Skin of body (tissue), 2 donors: ENCODE results near the gene ZNF600. TPM values are rescaled to one million over a fixed set of nuclear protein-coding genes. Genes with fewer than 3 reads are reported as not detected.
"Not testable (repeated sequence)": the region's sequence is repeated elsewhere in the genome, so short reads cannot be mapped to it uniquely, and the experiment has no call there.

Experiments
- DNase-seq: peaks from one replicate; lab custom pipeline; 2025; lab: John Stamatoyannopoulos, UW
- total RNA-seq: library from RNA; depleted of rRNA; stranded (reverse); fragments of >200 nt; gene quantifications from one replicate; pipeline ENCODE4 v1.2.3, GENCODE V29; 2014

The ZNF600 gene
- 3.6 TPM for total RNA-seq

DNA sequence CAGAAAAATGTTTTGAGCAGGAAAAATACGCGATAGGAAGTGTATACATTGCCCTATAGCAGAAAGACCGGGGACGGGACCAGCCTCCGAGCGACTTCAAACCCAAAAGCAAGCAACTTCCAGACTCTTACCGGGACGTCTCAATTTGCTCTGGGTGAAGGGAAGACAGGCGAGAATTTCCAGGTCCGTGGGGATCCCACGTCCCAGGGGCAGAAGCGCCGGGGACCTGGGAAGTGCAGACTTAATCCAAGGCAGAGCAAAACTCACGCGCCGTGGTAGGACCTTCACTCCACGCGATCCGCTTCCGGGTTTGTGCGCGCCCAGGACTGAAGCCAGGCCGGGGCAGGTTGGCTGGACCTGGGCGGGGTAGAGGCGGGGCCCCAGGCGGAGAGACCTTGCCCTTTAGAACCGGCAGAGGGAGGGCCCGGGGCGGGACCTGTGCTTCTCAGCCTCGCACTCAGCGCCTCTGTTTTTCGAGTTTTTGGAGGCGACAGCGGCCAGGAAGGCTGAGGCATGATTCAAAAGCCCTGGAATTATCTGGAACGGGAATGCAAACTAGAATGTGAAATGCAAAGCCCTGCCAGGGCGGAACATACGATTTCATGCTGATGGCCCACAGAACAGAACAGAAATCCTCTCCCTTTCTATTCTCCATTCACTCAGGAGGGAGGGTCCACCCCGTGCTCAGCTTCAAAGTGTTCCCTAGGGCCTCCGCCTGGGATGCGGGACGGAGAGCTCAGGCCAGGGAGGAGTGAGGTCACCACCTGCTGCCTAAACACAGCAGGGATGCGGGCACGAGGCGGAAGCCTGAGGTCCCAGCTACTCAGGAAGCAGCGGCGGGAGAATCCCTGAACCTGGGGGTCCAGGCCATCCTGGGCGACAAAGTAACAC is at the start of gene ZNF600:
ZNF600 (minus strand) TSS at position 328 of the 891 bp plus-strand sequence. CDS start 7,903 bp downstream, outside the sequence.
- DNase-seq = peak; percentile 5

DNA sequence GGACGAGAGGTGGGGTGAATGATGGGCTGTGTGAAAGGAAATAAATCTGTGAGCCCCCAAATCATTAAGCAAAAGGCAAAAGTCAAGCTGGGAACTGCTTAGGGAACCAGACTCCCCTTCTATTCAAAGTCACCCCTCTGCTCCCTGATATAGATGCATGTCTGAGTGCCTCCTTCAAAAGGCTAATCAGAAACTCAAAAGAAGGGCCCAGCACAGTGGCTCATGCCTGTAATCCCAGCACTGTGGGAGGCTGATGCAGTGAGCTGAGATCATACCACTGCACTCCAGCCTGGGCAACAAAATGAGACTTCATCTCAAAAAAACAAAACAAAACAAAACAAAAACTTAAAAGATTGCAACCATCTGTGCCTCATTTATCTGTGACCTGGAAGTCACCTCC is 47.7 kb upstream of the ZNF600 start:
- DNase-seq = not testable (repeated sequence)

- not testable (repeated sequence) for DNase-seq
Observed at GRCh38 chr19:52833541-52833940, 47.0 kb upstream of the ZNF600 start.

DNA sequence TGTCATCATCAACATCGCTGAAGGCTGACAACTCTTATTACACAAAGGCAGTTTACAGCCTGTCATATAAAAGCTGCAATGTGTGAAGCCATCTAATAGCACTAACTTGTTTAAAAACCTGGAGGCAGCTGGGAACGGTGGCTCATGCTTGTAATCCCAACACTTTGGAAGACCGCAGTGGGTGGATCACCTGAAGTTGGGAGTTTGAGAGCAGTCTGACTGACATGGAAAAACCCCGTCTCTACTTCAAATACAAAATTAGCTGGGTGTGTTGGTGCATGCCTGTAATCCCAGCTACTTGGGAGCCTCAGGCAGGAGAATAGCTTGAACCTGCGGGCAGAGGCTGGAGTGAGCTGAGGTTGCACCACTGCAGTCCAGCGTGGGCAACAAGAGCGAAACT is 43.3 kb upstream of the ZNF600 start:
- DNase-seq = not testable (repeated sequence)

DNA sequence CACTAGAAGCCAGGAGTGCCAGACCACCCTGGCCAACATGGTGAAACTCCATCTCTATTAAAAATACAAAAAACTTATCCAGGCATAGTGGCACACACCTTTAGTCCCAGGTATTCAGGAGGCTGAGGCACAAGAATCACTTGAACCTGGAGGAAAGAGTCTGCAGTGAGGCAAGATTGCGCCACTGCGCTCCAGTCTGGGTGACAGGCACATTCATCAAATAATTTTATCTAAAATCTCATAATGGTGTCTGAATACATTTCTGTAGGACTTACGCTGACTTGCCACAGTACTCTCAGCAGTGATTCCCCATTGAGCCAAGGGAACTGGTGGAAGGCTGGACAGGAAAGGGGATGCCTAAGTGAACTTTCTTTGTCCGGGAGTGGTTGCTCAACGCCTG is 39.2 kb upstream of the ZNF600 start:
- no peak for DNase-seq

DNA sequence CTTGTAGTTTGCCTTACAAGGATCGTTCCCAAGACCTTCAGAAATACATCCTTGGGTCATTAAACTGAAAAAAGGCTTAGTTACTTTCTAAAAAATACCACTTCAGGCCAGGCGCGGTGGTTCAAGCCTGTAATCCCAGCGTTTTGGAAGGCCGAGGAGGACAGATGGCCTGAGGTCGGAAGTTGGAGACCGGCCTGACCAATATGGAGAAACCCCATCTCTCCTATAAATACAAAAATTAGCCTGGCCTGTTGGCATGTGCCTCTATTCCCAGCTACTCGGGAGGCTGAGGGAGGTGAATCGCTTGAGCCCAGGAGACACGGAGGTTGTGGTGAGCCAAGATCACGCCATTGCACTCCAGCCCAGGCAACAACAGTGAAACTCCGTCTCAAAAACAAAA is 37.1 kb upstream of the ZNF600 start:
- DNase-seq = no peak

DNA sequence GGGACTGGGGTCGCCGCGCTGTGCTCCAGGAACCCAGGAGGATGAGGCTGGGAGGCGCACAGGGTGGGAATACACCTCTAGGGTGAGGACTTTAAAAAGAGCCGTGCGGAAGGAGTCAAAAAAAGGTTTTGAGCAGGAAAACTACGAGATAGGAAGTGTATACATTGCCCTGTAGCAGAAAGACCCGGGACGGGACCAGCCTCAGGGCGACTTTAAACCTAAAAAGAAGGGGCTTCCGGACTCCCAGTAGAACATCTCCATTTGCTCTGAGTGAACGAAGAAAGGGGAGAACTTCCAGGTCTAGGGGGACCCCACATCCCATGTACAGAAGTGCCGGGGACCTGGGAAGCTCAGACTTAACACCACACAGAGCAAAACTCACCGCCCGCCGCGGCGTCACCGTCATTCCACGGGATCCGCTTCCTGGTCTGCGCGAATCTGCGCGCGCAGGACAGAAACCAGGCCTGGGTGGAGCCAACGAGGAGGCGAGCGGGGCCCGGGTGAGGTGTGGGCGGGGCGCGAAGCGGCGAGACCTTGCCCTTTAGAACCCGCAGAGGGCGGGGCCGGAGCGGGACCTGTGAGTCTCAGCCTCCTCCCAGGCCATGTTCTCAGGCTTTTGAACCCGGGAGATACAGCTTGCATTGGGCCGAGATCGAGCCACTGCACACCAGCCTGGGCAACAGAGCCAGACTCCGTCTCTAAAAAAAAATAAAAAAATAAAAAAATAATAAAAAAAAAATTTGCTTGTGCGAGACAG is 34.8 kb upstream of the ZNF600 start, which contains the start of gene ZNF28:
ZNF28 (minus strand) TSS at position 430 of the 757 bp plus-strand sequence. CDS start 3,675 bp downstream, outside the sequence.
- DNase-seq = peak; percentile 22

DNA sequence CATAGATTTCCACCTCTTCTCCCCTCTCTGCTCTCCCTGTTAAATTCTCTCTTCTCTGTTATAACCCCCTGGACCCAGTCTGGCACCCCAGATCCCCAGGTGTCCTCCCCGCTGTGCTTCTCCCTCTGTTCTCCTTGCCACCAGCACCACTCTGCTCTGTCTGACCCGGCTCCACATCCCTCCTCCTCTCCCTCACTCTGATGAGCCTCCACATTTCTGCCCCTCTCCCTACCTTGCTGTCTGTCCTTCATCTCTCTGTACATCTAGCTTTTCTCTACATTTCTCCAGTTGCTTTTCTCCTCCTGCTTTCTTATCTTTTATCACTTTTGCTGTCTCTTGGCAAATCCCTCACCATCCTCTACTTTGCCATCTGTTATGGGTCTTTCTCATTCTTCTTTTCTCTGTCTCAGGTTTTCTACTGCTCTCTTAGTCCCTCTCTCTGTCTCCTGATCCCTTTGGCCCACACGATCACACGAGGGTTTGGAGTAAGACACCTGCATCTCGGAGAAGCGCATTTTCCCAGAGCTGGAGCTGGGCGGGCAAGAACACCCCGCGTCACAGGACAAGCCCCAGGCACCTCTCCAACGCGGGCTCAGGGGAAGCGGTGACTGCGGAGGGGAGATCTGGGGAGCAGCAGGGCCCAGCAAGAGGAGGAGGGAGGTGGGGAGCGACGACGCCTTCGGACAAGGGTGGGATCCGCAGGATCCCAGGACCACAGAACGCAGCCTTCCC is 34.0 kb upstream of the ZNF600 start:
- DNase-seq = not testable (repeated sequence)

DNA sequence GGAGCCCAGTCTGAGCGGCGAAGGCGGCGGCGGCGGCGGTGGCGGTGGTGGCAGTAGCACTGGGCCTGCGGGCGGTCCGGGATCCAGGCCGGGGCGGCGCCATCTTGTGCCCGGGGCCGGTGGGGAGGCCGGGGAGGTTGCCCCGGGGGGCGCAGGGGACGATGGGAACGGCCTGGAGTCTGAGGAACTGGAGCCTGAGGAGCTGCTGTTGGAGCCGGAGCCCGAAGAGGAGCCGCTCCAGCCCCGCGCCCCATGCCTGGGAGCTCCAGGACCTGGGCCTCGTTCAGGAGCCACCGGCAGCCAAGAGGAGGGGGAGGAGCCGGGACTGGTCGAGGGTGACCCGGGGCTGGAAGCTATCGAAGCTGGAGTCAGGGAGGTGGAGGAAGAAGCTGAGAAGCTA is 23.2 kb upstream of the ZNF600 start:
- DNase-seq = no peak

- DNase-seq = not testable (repeated sequence)
Observed at GRCh38 chr19:52799950-52800640, 13.5 kb upstream of the ZNF600 start.

GRCh38 chr19:52789440-52789839 is 2.8 kb upstream of the ZNF600 start:
- DNase-seq = no peak

- DNase-seq = no peak
Observed at GRCh38 chr19:52786078-52786463, 520 bp downstream of the ZNF600 start.

DNA sequence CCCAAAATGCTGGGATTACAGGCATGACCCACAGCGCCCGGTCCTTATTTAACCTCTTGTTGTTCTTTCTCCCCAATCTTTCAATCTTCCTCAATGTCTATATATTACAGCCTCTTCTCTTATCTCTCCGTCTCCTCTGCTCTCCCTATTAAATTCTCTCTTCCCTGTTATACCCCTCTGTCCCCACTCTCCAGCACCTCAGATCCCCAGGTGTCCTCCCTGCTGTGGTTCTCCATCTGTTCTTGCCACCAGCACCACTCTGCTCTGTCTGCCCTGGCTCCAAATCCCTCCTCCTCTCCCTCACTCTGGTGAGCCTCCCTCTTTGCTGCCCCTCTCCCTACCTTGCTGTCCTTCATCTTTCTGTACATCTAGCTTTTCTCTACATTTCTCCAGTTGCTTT is 1.1 kb downstream of the ZNF600 start:
- no peak for DNase-seq

GRCh38 chr19:52782864-52783263 is 3.7 kb downstream of the ZNF600 start:
- not testable (repeated sequence) for DNase-seq

- DNase-seq = no peak
Observed at GRCh38 chr19:52778811-52779210, 7.8 kb downstream of the ZNF600 start.

- DNase-seq = not testable (repeated sequence)
Observed at GRCh38 chr19:52756447-52756846, 30.1 kb downstream of the ZNF600 start.

- DNase-seq = no peak
Observed at GRCh38 chr19:52749780-52750179, 36.8 kb downstream of the ZNF600 start.

DNA sequence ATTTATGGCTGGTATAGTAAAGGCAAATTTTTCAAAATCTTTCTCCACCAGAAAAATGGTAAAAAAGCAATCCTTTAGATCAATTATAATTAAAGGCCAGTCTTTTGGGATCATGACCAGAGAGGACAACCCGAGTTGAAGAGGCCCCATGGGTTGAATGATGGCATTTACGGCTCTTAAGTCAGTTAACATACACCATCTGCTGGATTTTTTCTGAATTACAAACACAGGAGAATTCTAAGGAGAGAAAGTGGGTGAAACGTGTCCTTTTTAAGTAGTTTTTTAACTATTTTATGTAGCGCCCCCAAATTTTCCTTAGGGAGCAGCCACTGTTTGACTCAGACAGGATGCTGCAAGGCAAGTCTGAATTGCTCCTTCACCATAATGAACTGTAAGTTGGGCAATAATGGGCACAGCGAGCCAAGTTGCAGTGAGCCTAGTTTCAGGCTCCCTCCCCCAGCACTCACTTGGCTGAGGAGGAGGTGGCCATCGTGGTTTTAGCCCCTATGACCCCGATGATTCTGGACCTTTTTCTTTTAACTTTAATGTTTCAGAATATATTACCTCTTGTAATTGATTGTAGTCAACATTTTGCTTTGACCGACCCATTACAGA is 38.1 kb downstream of the ZNF600 start:
- DNase-seq = peak; percentile 6

DNA sequence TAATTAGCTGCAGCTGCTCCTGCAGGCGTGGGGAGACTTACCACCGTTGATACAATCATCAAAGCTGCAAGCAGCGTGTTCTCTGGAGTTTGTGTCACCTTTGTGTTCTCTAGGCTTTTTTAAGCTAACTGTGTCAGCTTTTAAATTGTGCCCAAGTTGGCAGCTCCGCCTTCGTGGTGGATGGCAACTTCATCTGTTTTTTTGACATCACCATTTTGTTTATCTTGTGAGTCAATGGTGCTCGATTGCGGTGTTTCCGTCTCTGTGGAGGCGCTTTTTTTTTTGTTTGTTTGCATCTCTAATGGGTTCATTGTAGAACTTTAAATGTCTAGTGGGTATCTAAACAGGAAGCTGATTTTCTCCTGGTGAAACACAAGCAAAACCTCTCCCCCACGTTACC is 40.7 kb downstream of the ZNF600 start:
- DNase-seq = not testable (repeated sequence)

DNA sequence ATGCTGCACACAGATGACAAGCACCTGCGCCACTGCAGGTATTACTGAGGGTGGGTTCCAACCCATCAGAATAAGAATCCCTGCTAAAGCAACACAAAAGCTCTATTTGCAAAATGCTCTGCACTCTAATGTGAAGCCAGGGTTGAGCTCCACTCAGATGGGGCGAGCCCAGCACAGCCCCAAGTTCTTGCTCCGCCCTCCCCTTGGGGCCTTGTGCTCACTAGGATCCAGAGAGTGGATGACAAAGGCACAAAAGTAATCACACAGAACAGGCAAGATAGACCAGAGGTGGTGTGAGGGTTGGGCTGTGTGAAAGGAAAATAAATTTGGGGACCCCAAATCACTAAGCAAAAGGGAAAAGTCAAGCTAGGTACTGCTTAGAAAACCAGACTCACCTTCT is 43.5 kb downstream of the ZNF600 start:
- no peak for DNase-seq

DNA sequence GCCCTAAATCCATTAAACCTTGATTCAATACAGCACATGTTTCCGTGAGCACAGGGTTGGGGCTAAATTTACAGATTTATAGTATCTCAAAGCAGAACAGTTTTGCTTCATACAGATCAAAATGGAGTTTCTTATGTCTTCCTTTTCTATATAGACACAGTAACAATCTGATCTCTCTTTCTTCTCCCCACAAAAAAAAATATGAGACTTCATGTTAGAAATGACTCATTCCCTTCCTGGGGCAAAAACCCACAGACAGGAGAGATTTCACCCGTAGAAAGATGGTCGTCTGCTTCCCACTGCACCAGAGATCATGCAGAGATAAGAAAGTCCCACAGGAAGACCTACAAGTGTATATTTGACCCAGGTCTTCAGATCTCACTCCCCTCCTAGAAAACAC is 44.1 kb downstream of the ZNF600 start:
- no peak for DNase-seq
